GM18505 (cell line): ENCODE measurements around the gene VWA1.
"Not testable (repeated sequence)": the region's sequence is repeated elsewhere in the genome, so short reads cannot be mapped to it uniquely, and the experiment has no call there.

Experiments used
- ATAC-seq: cut with Tn5 transposase; IDR thresholded peaks from one replicate; pipeline ENCODE4 v1.9.1; 2021; ENCODE audit not compliant: unreplicated experiment
- POLR2A ChIP-seq: IDR thresholded peaks from 4 replicates; pipeline ENCODE4 v1.6.1; 2011; ENCODE audit warnings: borderline replicate concordance; ENCODE audit not compliant: insufficient read depth, insufficient read length; ENCODE audit errors: extremely low read depth

Gene VWA1

DNA sequence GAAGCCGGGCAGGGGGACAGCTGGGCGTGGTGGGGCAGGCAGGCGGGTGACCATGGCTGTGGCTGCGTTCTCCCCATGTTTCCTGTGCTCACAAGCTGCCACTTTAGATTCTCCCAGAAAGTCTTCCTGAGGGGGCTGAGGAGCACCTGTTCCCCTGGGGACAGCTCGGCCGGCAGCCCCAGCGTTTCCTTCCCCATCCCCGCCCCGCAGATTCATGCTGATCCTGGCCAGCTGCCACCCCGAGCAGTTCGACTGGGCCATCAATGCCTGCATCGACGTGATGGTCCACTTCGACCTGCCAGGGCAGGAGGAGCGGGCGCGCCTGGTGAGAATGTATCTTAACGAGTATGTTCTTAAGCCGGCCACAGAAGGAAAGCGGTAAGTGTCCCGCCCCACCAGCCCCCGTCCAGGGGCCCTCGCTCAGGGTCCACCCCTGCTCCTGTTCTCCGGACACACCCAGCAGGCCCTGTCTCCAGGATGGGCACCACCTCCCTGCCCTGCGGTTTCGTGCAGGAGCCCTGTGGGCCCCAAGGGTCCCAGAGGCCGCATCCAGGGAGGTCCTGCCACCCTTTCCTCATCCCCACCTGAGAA is 25.1 kb downstream of the VWA1 start:
- no peak for ATAC-seq
- no peak for TF ChIP-seq POLR2A

DNA sequence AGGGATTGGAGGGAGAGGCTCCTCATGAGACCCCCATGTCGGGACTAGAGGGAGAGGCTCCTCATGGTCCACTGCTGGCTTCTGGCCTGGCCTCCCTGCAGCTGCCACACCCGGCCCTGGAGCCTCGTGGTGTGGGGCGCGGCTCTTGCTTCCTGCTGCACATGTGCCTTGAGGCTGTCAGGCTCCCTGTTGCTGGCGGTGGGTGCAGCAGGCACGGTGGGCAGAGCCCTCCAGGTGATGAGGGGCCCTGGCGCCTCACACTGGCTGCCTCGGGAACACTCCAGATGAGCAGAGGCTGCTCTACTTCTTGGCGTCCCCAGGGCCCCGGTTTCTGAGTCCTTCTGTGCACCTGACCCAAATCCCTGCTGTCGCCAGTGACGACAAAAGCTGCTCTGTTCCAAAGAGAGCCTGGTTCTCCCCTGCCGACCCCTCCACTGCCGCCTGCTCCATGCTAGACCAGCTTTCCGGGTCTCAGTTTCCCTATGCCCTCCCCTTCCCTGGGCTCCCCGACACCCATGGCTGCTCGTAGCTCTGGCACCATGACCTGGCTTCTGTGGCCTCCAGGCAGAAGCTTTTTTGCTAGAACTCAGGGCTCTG is 26.3 kb downstream of the VWA1 start:
- TF ChIP-seq POLR2A = no peak
- ATAC-seq = no peak

DNA sequence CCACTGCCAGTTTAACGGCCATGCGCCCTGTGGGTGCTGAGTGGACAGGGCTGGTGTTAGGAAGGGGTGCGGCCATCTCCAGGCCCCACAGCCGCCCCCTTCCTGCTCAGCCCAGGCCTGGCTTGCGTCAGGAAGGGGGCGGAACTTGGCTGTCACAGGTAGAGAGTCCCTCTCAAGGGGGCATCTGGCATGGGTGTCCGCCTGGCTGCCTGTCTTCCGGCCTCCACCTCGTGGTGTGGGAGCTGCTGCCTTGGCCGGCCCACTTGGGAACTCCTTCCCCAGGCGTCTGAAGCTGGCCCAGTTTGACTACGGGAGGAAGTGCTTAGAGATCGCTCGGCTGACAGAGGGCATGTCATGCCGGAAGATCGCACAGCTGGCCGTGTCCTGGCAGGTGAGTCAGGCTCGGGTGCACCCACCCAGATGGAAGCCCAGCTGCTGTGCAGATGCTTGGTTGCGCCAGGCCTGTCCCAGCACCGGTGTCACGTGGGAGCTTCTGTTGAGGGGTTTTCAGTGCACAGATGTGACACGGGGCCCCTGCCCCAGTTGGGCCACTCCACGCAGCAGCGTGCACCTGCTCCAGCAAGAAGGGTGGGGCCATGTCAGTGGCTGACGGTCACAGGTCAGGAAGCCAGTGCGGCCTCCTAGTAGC is 27.0 kb downstream of the VWA1 start:
- no peak for ATAC-seq
- TF ChIP-seq POLR2A = no peak

GRCh38 chr1:1463312-1463711 is 27.8 kb downstream of the VWA1 start:
- TF ChIP-seq POLR2A = no peak
- ATAC-seq = no peak

GRCh38 chr1:1468196-1468985 is 32.9 kb downstream of the VWA1 start:
- ATAC-seq = not testable (repeated sequence)

DNA sequence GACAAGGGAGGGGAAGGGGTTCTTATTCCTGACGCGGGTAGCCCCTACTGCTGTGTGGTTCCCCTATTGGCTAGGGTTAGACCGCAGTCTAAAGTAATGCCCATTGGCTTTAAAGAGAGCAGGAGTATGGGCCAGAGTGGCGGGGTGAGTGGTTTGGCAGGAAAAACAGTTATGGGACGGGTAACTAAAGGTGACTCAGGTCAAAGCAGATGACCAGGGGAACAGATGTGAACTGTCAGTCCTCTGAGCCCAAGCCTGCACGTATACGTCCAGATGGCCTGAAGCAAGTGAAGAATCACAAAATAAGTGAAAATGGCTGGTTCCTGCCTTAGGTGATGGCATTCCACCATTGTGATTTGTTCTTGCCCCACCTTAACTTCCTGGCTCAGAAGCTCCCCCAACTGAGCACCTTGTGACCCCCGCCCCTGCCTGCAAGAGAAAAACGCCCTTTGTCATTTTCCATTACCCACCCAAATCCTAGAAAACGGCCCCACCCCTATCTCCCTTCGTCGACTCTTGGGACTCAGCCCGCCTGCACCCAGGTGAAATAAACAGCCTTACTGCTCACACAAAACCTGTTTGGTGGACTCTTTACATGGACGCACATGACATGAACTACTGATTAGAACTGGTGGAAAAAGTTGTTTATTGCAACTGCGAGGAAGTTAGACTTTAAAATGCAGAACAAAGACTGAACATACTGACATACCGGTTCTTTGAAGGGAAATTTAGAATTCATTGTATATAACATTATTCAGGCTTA is 35.3 kb downstream of the VWA1 start:
- ATAC-seq = no peak
- TF ChIP-seq POLR2A = no peak

DNA sequence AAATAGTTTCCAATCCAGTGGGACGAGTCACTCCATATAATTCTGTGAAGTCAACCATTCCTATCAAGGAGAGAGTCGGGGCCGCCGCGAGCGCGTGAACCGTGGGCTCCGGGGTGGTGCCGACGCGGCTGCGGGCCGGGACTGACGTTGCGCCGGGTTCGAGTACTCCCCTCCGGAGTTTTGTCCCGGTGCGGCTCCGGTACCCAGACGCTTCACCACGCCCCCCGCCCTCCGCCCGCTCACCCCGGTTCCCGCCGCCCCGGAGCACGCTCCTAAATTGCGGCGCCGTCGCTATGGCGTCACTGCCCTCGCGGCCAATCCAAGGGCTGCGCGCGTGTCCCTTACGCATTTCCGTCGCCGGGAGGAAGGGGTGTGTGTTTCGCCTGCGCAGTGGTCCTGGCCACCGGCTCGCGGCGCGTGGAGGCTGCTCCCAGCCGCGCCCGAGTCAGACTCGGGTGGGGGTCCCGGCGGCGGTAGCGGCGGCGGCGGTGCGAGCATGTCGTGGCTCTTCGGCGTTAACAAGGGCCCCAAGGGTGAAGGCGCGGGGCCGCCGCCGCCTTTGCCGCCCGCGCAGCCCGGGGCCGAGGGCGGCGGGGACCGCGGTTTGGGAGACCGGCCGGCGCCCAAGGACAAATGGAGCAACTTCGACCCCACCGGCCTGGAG is 36.0 kb downstream of the VWA1 start, which contains the start of gene ATAD3B:
ATAD3B (plus strand) TSS at position 377 of the 664 bp plus-strand sequence; CDS start at position 497, 120 bp downstream.
- peak; percentile 88 for ATAC-seq
- peak; percentile 65 for TF ChIP-seq POLR2A

DNA sequence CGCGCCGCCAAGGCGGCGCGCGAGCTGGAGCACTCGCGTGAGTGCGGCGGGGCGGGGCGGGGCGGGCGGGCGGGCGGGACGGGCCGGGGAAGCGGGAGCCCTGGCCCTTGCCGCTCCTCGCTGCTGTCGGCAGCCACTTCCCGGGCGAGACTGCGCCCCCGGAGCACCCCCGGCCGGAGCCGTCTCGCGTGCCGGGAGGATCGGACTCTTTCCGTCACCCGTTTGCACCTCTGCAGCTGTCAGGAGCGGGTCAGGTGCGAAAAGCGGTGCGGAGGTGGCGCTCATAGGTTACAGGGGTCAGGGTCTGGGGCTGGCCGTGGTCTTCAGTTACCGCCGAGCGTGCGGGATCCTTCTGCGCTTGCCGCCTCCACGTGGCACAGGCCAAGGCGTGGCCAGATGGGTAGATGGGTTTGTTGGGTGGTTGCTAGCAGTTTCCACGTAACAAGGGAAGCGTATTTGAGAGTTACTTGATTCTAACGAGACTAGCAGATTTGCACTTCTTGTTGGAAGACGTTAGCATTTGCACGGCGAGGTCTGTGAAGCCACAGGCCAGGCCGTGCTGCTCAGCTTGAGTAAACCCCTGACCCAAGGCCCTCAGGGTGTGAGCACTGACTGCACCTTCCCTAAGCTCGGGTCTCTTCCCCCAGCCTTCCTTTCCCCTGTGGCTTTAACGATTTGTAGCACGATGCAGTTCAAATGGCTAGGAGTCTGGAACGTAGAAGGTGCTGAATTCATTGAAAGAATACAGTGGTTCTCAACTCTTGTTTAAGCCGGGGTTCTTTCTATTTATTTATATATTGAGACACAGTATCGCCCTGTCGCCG is 36.8 kb downstream of the VWA1 start:
- not testable (repeated sequence) for ATAC-seq

- not testable (repeated sequence) for ATAC-seq
Observed at GRCh38 chr1:1476011-1476410, 40.5 kb downstream of the VWA1 start.

GRCh38 chr1:1477206-1477605 is 41.7 kb downstream of the VWA1 start:
- no peak for TF ChIP-seq POLR2A
- no peak for ATAC-seq

DNA sequence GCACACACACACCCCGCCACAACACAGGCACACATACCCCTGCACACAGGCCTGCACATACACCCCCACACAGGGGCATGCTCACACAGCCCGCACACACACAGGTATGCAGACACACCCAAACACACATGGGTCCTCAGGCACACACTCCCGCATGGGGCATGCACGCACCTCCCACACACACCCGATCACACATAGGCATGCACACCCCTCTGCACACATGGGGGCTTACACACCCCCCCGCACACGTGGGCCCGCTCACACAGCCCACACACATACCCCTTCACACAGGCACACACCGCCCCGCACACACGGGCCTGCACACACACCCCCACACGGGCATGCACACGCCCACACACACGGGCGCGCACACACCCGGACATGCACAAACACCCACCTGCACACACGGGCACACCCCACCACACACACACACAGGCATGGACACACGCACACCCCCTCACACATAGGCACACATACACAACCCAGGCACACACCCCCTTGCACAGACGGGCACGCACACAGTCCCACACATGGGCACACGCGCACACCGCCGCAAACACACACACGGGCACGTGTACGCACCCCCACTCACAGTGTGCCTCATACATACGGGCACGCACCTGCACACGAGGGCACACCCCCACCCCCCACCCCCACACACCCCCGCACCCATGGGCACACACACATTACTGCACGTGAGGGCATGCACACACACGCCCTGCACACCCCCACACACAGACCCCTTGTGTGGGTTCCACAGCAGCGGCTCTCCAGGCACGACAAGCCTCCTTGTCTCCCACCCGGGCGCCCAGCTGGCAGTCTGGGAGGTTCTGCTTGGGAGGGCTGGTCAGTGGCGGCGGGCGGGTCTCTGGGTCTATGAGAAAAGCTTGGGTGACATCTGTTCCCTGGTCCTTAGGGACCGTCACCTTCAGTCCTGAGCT is 44.3 kb downstream of the VWA1 start:
- TF ChIP-seq POLR2A = no peak
- no peak for ATAC-seq

GRCh38 chr1:1480488-1480867 is 45.0 kb downstream of the VWA1 start:
- not testable (repeated sequence) for ATAC-seq

DNA sequence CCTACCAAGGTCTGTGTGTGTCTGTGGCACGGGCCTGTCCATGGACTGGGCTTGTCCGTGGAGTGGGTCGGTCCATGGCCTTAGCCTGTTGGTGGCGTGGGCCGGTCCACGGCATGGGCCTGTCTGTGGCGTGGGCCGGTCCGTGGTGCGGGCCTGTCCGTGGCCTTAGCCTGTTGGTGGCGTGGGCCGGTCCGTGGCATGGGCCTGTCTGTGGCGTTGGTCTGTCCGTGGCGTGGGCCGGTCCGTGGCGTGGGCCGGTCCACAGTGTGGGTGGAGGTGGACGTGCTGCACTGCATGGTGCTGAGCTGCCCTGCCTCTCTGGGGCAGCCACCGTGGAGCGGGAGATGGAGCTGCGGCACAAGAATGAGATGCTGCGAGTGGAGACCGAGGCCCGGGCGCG is 46.3 kb downstream of the VWA1 start:
- ATAC-seq = not testable (repeated sequence)
